Keratinocyte (primary cell): Measurements from ENCODE around the gene RFC2. TPM values are rescaled to one million over a fixed set of nuclear protein-coding genes. Genes with fewer than 3 reads are reported as not detected.
"Not testable (repeated sequence)": the region's sequence is repeated elsewhere in the genome, so short reads cannot be mapped to it uniquely, and the experiment has no call there.

ENCODE experiments used
- DNase-seq: peaks from one replicate; pipeline ENCODE4 v3.0.0-alpha.2; 2011; ENCODE audit warnings: low read depth, missing footprints, low spot score
- FAIRE-seq: peaks from 2 replicates; lab custom pipeline; 2011; peaks lifted over from hg19 to GRCh38; lab: Jason Lieb, UNC
- H2AFZ ChIP-seq: 2 replicates; pipeline ENCODE4 v1.6.0; 2012; ENCODE audit warnings: low read length, control low read depth, inconsistent platforms; ENCODE audit not compliant: control insufficient read depth
- H3K27ac ChIP-seq: 2 replicates; pipeline ENCODE4 v1.5.1; 2011; ENCODE audit warnings: low read length; ENCODE audit not compliant: control insufficient read depth, insufficient read depth
- H3K27me3 ChIP-seq: 3 replicates; pipeline ENCODE4 v1.6.0; 2011; ENCODE audit warnings: low read length; ENCODE audit not compliant: control insufficient read depth, insufficient read depth; ENCODE audit errors: extremely low read depth
- H3K36me3 ChIP-seq, 2 experiments: 2 replicates in 1 of 2; 3 replicates in 1 of 2; pipeline ENCODE4 v1.5.1; 2011; ENCODE audit warnings: low read length in 2 of 2, mild to moderate bottlenecking in 1 of 2; ENCODE audit not compliant: control insufficient read depth in 2 of 2, insufficient read depth in 2 of 2; ENCODE audit errors: extremely low read depth in 1 of 2
- H3K4me1 ChIP-seq: 3 replicates; pipeline ENCODE4 v1.5.1; 2011; ENCODE audit warnings: low read length; ENCODE audit not compliant: control insufficient read depth, insufficient read depth; ENCODE audit errors: extremely low read depth
- H3K4me2 ChIP-seq: 3 replicates; pipeline ENCODE4 v1.6.0; 2011; ENCODE audit warnings: low read depth, low read length; ENCODE audit not compliant: control insufficient read depth, insufficient read depth; ENCODE audit errors: extremely low read depth
- H3K4me3 ChIP-seq, 3 experiments: fragments of 200-600 bp in 1 of 3; sonication (generic) in 1 of 3; 2 replicates in 2 of 3; 3 replicates in 1 of 3; pipeline ENCODE4 v1.5.1; 2011 to 2016; ENCODE audit warnings: low read length in 3 of 3, mild to moderate bottlenecking in 3 of 3, control low read depth in 2 of 3, inconsistent platforms in 1 of 3, low read depth in 1 of 3, mixed read lengths in 1 of 3, mixed run types in 1 of 3, moderate library complexity in 1 of 3; ENCODE audit not compliant: control insufficient read depth in 2 of 3, insufficient read depth in 2 of 3; ENCODE audit errors: extremely low read depth in 1 of 3
- H3K79me2 ChIP-seq: 2 replicates; pipeline ENCODE4 v1.6.0; 2012; ENCODE audit warnings: low read length; ENCODE audit not compliant: control insufficient read depth, insufficient read depth
- H3K9ac ChIP-seq: 3 replicates; pipeline ENCODE4 v1.6.0; 2011; ENCODE audit warnings: low read length; ENCODE audit not compliant: control insufficient read depth, insufficient read depth; ENCODE audit errors: extremely low read depth
- H3K9me1 ChIP-seq: 3 replicates; pipeline ENCODE4 v1.6.0; 2011; ENCODE audit warnings: low read length; ENCODE audit not compliant: control insufficient read depth, insufficient read depth; ENCODE audit errors: extremely low read depth
- H3K9me3 ChIP-seq: 2 replicates; pipeline ENCODE4 v1.5.1; 2012; ENCODE audit warnings: low read depth, low read length; ENCODE audit not compliant: control insufficient read depth
- H4K20me1 ChIP-seq: 3 replicates; pipeline ENCODE4 v1.6.0; 2011; ENCODE audit warnings: low read length; ENCODE audit not compliant: control insufficient read depth, insufficient read depth; ENCODE audit errors: extremely low read depth
- CTCF ChIP-seq, 3 experiments: IDR thresholded peaks in 1 of 3; conservative IDR thresholded peaks in 1 of 3; optimal IDR thresholded peaks in 1 of 3; 2 replicates in 2 of 3; 3 replicates in 1 of 3; pipeline versions ENCODE3 to v1.5.1; 2011; ENCODE audit warnings: low read length in 3 of 3, mild to moderate bottlenecking in 3 of 3, moderate library complexity in 2 of 3, control low read depth in 1 of 3, inconsistent platforms in 1 of 3; ENCODE audit not compliant: insufficient read depth in 2 of 3; ENCODE audit errors: extremely low read depth in 1 of 3
- EZH2 ChIP-seq: IDR thresholded peaks from one replicate; pipeline ENCODE4 v1.6.1; 2012; ENCODE audit warnings: inconsistent platforms, mild to moderate bottlenecking, low read length, moderate library complexity
- dilution Hi-C: fragments of 300-500 bp; cut with MboI; formaldehyde crosslinking; loops from one replicate; pipeline ENCODE4 v1.7.0; 2020; ENCODE audit warnings: low sequenced_read_pairs; ENCODE audit not compliant: extremely low pct_ligation_motif_present
- polyA plus RNA-seq, 5 experiments: library from polyadenylated mRNA; depleted of rRNA in 3 of 5; stranded (reverse) in 3 of 5; stranded (forward) in 1 of 5; unstranded in 1 of 5; fragments of >200 nt; gene quantifications; 1 replicate in 1 of 5; 2 replicates in 3 of 5; 3 replicates in 1 of 5; pipeline versions ENCODE4 v1.2.1 to v1.2.3, GENCODE V29; 2011 to 2012; ENCODE audit warnings: missing spikeins in 2 of 5, low read depth in 1 of 5, low replicate concordance in 1 of 5

Gene RFC2
- polyA plus RNA-seq, 1 donor (not counting 4 experiments of a cell fraction or from before 2014, with no cell fraction given), result 24.7 TPM

GRCh38 chr7:74214816-74215630, 39.2 kb downstream of the RFC2 start:
- no peak overlapping the region for H3K27ac ChIP-seq
- peaks cover 0 to 1% of the 10 kb centered on the region in 2 experiments for H3K36me3 ChIP-seq
- no peaks in the 10 kb centered on the region for H4K20me1 ChIP-seq
- no peaks in the 10 kb centered on the region for H3K27me3 ChIP-seq
- peaks cover 6% of the 10 kb centered on the region for H3K4me1 ChIP-seq
- dilution Hi-C loops, result no loop called here
- H3K9ac ChIP-seq, result no peak overlapping the region
- no peak overlapping the region for H3K4me3 ChIP-seq
- no peak for FAIRE-seq
- H3K4me2 ChIP-seq, result no peak overlapping the region
- no peaks in the 10 kb centered on the region for H3K79me2 ChIP-seq
- no peaks in the 10 kb centered on the region for H3K9me1 ChIP-seq
- H3K9me3 ChIP-seq, result no peaks in the 10 kb centered on the region
- TF ChIP-seq EZH2 (no peak), CTCF (optimal IDR thresholded peaks at IDR 0.05 in 1 of 3, IDR thresholded peaks at IDR 0.05 in 1 of 3, conservative IDR thresholded peaks at IDR 0.05 in 1 of 3; ENCODE audit: extremely low read depth in 1 of 3, insufficient read depth in 2 of 3, low read length in 3 of 3) (no peak)
- H2AFZ ChIP-seq, result no peak overlapping the region
- DNase-seq, result no peak

GRCh38 chr7:74212661-74213060, 41.5 kb downstream of the RFC2 start:
- Histone ChIP-seq H3K27ac (no peak overlapping the region), H3K27me3 (no peaks in the 10 kb centered on the region), H2AFZ (no peak overlapping the region), H3K4me1 (peaks cover 7% of the 10 kb centered on the region), H4K20me1 (no peaks in the 10 kb centered on the region), H3K79me2 (no peaks in the 10 kb centered on the region), H3K9me3 (no peaks in the 10 kb centered on the region), H3K4me2 (no peak overlapping the region), H3K9me1 (no peaks in the 10 kb centered on the region), H3K36me3 (peaks cover 0 to 1% of the 10 kb centered on the region in 2 experiments), H3K4me3 (no peak overlapping the region), H3K9ac (no peak overlapping the region)
- DNase-seq (no peak), FAIRE-seq (no peak)
- TF ChIP-seq EZH2 (no peak), CTCF (optimal IDR thresholded peaks at IDR 0.05 in 1 of 3, IDR thresholded peaks at IDR 0.05 in 1 of 3, conservative IDR thresholded peaks at IDR 0.05 in 1 of 3; ENCODE audit: extremely low read depth in 1 of 3, insufficient read depth in 2 of 3, low read length in 3 of 3) (no peak)
- dilution Hi-C loops, result no loop called here

GRCh38 chr7:74208241-74208640, 46.0 kb downstream of the RFC2 start:
- H3K4me1 ChIP-seq, H3K4me3 ChIP-seq, H4K20me1 ChIP-seq, dilution Hi-C loops, H3K4me2 ChIP-seq, H3K79me2 ChIP-seq, H3K27me3 ChIP-seq, H3K9me3 ChIP-seq, DNase-seq, H3K27ac ChIP-seq, FAIRE-seq, H3K36me3 ChIP-seq, H3K9ac ChIP-seq, H2AFZ ChIP-seq, H3K9me1 ChIP-seq: not testable (repeated sequence)
